HG03521 (cell line): ENCODE measurements around the gene PCOLCE2.
"Not testable (repeated sequence)": the region's sequence is repeated elsewhere in the genome, so short reads cannot be mapped to it uniquely, and the experiment has no call there.

Experiments used
- ATAC-seq: cut with Tn5 transposase; IDR thresholded peaks from one replicate; pipeline ENCODE4 v1.9.1; 2021; ENCODE audit warnings: mild to moderate bottlenecking, moderate library complexity; ENCODE audit not compliant: unreplicated experiment

The PCOLCE2 gene

GRCh38 chr3:142875099-142875498 lies 13.8 kb downstream of the PCOLCE2 start:
- no peak for ATAC-seq

DNA sequence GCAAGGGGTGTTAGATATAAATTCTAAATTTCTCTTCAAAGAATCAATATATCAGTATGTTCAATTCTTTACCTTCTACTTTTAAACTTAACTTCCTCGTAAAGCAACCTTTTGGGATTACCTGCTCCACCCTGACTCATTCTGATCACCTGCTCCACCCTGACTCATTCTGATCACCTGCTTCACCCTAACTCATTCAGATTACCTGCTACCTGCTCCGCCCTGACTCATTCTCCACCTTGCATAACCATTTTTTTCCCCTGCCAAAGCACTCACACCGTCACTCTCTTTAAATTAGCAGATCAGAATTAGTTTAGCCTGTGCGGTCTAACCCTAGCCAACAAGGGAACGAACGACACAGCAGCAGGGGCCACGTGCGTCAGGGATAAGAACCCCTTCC lies 20.5 kb downstream of the PCOLCE2 start:
- ATAC-seq, result not testable (repeated sequence)

DNA sequence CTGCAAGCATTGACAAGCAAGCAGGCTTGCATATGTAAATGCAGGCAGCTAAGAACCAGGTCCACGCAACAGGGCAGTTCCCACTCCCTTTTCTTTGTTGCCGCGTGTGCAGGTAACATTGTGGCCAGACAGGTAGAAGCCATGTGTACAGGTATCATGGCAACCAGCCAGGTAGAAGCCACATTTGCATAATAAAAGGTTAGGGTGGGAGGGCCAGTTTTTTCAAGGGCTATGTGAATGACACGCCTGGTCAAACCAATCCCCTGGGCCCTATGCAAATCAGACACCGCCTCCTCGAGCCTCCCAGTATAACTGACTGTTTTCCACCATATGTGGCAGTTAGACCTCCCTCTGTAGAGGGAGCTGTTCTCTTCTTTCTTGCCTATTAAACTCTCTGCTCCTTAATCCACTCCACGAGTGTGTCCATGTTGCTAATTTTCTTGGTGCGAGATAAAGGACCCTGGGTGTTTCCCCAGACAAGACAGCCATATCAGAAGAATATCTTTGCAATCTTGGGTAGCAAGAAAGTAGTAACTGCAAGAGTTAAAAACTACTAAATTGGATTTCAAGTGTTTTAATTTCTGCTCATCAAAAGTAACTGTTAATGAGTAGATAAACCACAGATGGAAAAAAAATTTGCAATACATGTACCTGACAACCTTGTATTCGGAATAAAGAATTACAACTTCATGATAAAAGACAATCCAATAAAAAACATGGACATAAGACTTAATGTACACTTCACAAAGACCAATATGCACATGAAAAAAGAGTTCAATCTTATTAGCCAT lies 21.8 kb downstream of the PCOLCE2 start:
- no peak for ATAC-seq

GRCh38 chr3:142863930-142864920 lies 24.7 kb downstream of the PCOLCE2 start:
- no peak for ATAC-seq

DNA sequence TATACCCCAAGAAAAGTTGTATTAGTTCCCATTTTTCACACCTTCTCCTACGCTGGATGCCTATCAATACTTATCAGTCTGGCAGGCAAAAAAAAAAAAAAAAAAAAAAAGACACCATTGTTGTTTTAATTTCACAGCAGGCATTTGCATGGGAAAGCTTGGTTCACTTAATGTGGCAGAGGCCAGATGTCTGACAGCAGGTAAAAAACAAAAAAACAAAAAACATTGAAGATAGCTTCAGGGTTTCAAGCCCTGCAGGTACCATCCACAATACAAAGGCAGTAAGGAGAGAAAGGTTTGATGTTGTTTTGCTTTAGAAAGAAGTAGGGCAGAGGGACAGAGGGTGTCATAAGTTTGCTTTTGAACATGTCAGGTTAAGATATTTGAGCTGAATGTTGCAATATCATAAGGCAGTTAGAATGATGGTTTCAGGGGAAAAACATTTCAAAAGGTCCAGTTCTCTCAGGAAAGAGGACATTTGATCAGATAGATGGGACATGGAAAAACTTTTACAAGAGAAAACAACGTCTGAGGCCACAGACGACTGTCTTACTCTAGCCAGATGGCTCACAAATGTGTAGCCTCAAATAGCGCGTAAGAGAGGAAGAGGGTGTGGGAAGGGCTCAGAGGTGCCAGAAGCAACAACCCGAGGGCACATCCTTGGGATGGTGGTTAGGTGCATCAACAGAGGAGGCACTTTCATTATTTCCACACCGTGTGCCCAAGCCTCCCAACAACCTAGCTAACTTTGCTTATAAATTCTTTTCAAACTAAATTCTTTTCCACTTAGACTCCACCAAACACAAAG lies 25.7 kb downstream of the PCOLCE2 start:
- no peak for ATAC-seq

DNA sequence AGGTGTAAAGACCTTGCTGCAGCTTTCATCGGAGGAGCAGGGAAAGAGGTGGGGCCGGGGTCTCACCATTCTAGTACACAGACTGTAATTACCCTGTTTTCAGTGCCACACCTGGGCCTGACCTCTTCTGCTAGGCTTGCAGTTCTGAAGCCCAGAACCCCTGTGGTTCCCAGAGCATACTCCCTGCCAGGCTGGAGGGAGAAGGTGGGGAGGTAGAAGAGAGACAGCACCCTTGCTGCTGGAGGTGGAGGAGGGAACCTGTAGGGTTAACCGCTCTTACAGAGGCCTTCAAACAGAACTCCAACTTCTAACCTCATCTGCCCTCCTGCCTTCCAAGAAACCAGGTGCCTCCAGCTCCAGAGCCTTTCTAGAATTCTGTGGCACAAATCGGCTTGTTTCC lies 27.0 kb downstream of the PCOLCE2 start:
- ATAC-seq, result no peak

DNA sequence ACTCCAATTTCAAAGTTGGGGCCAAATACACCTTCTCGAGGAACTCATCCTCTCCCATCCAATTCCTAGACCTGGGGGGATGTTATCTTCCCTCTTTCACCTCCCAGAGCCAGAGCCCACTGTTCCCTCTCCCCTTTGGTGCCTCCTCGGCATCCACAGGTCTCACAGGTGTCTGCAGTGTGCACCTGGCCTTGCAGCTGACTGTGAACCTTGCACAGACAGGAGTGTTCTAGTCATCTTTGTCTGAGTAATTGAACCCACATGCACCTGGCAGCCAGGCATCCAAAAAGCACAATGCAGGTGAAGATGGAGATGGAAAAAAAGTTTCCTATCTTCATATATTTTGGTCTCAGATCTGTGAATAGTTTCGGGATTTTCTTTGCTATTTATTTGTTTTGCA lies 30.8 kb downstream of the PCOLCE2 start:
- no peak for ATAC-seq

DNA sequence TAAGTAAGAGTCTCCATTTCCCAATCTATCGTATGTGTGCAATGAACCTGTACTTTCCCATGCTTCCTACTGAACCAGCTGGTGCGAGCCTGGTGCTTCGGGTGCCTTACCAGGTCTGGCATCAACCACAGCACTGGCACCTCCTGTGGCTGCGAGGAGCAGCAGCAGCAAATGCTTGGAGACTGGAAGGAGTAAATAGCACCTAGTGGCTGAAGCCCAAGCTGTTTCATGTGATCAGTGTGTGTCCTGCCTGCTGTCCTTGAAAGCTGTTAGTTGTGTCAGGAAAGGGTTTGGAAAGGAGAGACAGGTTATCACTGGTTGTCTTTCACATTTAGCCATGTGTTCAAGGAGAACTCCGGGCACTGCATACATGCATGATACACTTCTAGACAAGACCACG lies 31.8 kb downstream of the PCOLCE2 start:
- no peak for ATAC-seq

- no peak for ATAC-seq
Measured at GRCh38 chr3:142853270-142854168, 35.4 kb downstream of the PCOLCE2 start.

DNA sequence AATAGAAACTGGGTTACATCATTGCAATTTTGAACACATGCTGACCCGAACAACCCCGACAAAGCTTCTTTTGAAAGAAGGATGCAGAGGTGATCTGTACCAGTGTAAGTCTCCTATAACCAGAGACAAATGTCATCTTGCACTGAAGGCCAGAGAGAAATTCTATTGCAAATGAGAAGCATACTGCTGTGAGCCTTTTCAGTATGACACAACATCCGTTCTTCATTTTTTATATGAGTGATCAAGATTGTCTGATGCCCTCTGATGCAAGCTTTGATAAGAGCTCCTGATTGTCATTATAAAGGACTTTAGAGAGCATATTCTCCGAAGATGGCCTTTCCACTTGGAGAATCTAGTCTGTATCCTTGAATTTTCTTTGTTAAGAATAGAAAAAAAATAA lies 36.9 kb downstream of the PCOLCE2 start:
- ATAC-seq, result no peak

GRCh38 chr3:142850395-142851023 lies 38.4 kb downstream of the PCOLCE2 start:
- no peak for ATAC-seq

GRCh38 chr3:142849148-142849547 lies 39.7 kb downstream of the PCOLCE2 start:
- ATAC-seq, result no peak

- no peak for ATAC-seq
Measured at GRCh38 chr3:142846779-142847577, 41.9 kb downstream of the PCOLCE2 start.

DNA sequence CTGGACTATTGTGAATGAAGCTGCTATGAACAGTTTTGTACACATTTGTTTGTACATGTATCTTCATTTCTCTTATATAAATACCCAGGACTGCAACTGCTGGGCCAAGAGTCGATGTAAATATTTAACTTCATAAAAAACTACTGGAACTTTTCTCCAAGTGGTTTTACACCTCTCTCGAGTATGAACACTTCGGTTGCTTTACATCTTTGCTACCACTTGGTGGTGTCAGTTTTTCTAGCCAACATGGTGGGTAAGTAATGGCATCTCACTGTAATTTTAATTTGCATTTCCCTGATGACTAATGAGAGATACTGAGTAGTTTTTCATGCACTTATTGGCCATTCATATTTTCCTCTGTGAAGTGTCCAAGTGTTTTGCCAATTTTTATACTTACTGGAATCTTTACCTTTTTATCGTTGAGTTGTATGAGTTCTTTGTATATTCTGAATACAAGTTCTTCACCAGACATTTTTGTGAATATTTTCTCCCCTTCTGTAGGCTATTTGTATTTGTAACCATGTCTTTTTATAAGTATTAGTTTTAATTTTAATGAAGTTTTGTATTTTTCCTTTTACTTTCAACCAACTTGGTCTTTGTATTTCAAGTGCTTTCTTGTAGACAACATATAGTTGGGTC lies 44.4 kb downstream of the PCOLCE2 start:
- peak; percentile 58 for ATAC-seq

- ATAC-seq, result no peak
Measured at GRCh38 chr3:142839831-142840230, 49.1 kb downstream of the PCOLCE2 start.

DNA sequence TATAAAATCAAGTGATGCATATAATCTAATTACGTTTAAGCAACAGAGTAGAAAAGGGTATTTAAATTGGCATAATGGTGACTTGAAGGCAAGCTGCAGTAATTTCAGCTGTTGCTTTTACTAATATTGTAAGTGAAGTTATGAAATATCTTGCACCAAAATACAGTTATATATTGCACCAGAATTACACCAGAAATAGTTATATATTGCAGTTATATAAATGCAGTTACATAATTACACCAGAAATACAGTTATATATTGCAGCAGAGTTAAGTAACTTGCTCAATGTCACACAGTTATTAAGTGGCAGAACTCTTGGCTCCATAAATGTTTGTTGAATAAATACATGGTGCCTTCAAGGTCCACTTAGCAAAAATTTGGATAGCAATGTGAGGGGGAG lies 51.4 kb downstream of the PCOLCE2 start:
- no peak for ATAC-seq

GRCh38 chr3:142828703-142829305 lies 60.1 kb downstream of the PCOLCE2 start:
- peak; percentile 97 for ATAC-seq

GRCh38 chr3:142819179-142819578 lies 69.7 kb downstream of the PCOLCE2 start:
- no peak for ATAC-seq
